H1 (cell line): ENCODE measurements around the gene NGEF.

Experiments used
- CTCF ChIP-seq, 3 experiments: IDR thresholded peaks; 1 replicate in 2 of 3; 2 replicates in 1 of 3; pipeline versions ENCODE4 v1.5.1 to v1.6.1; 2011; ENCODE audit warnings: low read length in 3 of 3, mild to moderate bottlenecking in 3 of 3, inconsistent platforms in 2 of 3, low read depth in 1 of 3, moderate library complexity in 1 of 3; ENCODE audit not compliant: insufficient read depth in 1 of 3; ENCODE audit errors: control extremely low read depth in 1 of 3
- HDAC2 ChIP-seq, 2 experiments: fragments of 300-600 bp in 1 of 2; sonication (generic) in 1 of 2; IDR thresholded peaks; 2 replicates each; pipeline ENCODE4 v1.6.1; 2011 to 2012; ENCODE audit warnings: low read depth in 2 of 2, low read length in 2 of 2, mild to moderate bottlenecking in 2 of 2, moderate library complexity in 2 of 2, borderline replicate concordance in 1 of 2, inconsistent platforms in 1 of 2
- POLR2A ChIP-seq, 2 experiments: IDR thresholded peaks; 1 replicate in 1 of 2; 2 replicates in 1 of 2; pipeline ENCODE4 v1.6.1; 2011; ENCODE audit warnings: low read depth in 2 of 2, low read length in 2 of 2, mild to moderate bottlenecking in 2 of 2; ENCODE audit errors: control extremely low read depth in 1 of 2
- RAD21 ChIP-seq, 2 experiments: IDR thresholded peaks in 1 of 2; conservative IDR thresholded peaks in 1 of 2; 2 replicates each; pipeline ENCODE4 v1.6.1; 2011; ENCODE audit warnings: low read depth in 2 of 2, low read length in 2 of 2, improper control_type of control experiment in 1 of 2, inconsistent platforms in 1 of 2, mild to moderate bottlenecking in 1 of 2, moderate library complexity in 1 of 2

- no peak for TF ChIP-seq CTCF (IDR thresholded peaks at IDR 0.05; ENCODE audit: control extremely low read depth in 1 of 3, insufficient read depth in 1 of 3, low read depth in 1 of 3, low read length in 3 of 3)
- TF ChIP-seq POLR2A (IDR thresholded peaks at IDR 0.05; ENCODE audit: control extremely low read depth in 1 of 2, low read depth in 2 of 2, low read length in 2 of 2): no peak
- TF ChIP-seq HDAC2 (IDR thresholded peaks at IDR 0.05; ENCODE audit: borderline replicate concordance in 1 of 2, low read depth in 2 of 2, low read length in 2 of 2): no peak
- TF ChIP-seq RAD21 (IDR thresholded peaks at IDR 0.05 in 1 of 2, conservative IDR thresholded peaks at IDR 0.05 in 1 of 2; ENCODE audit: low read depth in 2 of 2, low read length in 2 of 2): 0 out of 4 replicates have a peak, but pooled peaks of 1 of the 2 experiments have one; percentile 4
Measured at GRCh38 chr2:233049194-233049761, 36.2 kb upstream of the NGEF start.
